ENCODE data around the gene ACVR1.

DNA sequence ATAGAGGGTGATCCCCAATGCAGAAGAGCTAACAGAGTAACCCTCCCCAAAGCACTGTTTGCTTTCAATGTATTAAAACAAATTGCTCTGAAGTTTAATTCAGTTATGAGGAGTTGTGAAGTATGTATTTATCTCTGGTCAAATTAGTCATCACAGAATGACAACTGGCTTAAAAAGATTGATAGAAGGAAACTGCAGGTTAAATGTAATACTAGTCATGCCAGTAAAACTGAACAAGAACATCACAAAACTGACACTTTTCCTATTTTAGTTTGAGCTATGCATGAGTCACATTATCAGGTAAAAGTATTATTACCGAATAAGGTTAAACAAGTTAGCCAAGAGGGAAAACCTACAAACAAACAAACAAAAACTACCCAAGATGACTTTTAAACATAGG, 148.4 kb downstream of the ACVR1 start:
- TF ChIP-seq CSDC2 (CRISPR knock-in tag; IDR thresholded peaks at IDR 0.05) (no peak), RARB (CRISPR knock-in tag; IDR thresholded peaks at IDR 0.05) (no peak)

Measured in SK-N-SH treated with all-trans-retinoic acid at 6 μM for 48 hours (cell line).